ENCODE measurements around the gene PAWR. TPM values are rescaled to one million over a fixed set of nuclear protein-coding genes. Genes with fewer than 3 reads are reported as not detected.

Gene PAWR
- total RNA-seq, 1 experiment from 2014 or later, result 176 TPM

DNA sequence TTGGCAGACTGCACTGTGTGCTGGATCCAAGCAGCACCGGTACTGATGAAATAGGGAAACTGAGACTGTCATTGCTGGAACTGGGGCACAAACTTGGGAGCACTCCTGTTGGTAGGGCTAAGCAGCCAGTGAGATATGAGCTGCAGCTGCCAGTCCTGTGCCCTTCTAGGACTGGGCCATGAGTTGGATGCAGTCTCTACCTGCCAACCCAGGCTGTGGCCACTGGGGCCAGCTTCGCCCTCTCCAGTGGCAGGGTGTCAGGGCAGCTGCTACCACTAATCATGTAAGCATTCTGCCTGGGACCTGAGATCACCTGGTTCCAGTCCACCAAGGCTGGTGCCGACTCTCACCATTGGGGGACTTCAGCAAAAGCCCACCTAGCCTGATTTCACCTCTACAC lies 121.1 kb downstream of the PAWR start:
- H4K8ac ChIP-seq (replicated peaks; ENCODE audit: insufficient read length, low read depth, low read length), result no peak overlapping the region
- H3K18ac ChIP-seq (ENCODE audit: insufficient read length, low read depth, low read length), result no peak overlapping the region
- H4K20me1 ChIP-seq (ENCODE audit: control insufficient read depth, insufficient read depth, insufficient read length), result no peaks in the 10 kb centered on the region
- H4K5ac ChIP-seq (ENCODE audit: insufficient read length, low read depth, low read length), result no peak overlapping the region
- no peak overlapping the region for H3K27ac ChIP-seq (ENCODE audit: insufficient read length, low read depth, low read length)
- H3K9me3 ChIP-seq (ENCODE audit: control insufficient read depth, low read depth, low read length), result peaks cover 24% of the 10 kb centered on the region
- H3K4me1 ChIP-seq (ENCODE audit: insufficient read depth, low read length), result no peaks in the 10 kb centered on the region
- TF ChIP-seq CTCF (conservative IDR thresholded peaks at IDR 0.05), result no peak
- Mint-ChIP-seq H3K36me3 (ENCODE audit: insufficient read depth in 1 of 3, low read depth in 3 of 3) (peaks cover 70 to 79% (median 78%) of the 10 kb centered on the region in 3 experiments), H3K27me3 (ENCODE audit: low read depth) (no peaks in the 10 kb centered on the region), H3K4me1 (no peaks in the 10 kb centered on the region), H3K4me3 (no peak overlapping the region), H3K27ac (peak overlapping the region in 1 of 3 experiments; percentile 39; a peak in 2 of 7 replicates), H3K9me3 (peaks cover 22 to 28% of the 10 kb centered on the region in 2 experiments)
- peaks cover 3% of the 10 kb centered on the region for H3K79me1 ChIP-seq (ENCODE audit: insufficient read depth, low read depth, low read length, poor library complexity, severe bottlenecking)
- H3K27me3 ChIP-seq (ENCODE audit: insufficient read depth, low read length), result no peaks in the 10 kb centered on the region
- H4K91ac ChIP-seq (ENCODE audit: insufficient read length, low read depth, low read length), result no peak overlapping the region
- no peak overlapping the region for H3K23ac ChIP-seq (ENCODE audit: insufficient read length, low read depth, low read length)
- H3K14ac ChIP-seq (ENCODE audit: insufficient read depth, low read length), result no peak overlapping the region
- H3K9ac ChIP-seq (ENCODE audit: extremely low read depth, insufficient read length, low read length), result no peak overlapping the region
- H3K4ac ChIP-seq (ENCODE audit: low read depth, low read length), result no peak overlapping the region
- no peaks in the 10 kb centered on the region for H3K79me2 ChIP-seq (ENCODE audit: insufficient read depth, low read length)
- no CpG with 5 or more reads among the region's 3 CpGs for WGBS (ENCODE audit: extremely low coverage, insufficient read length, low lambda C conversion rate)
- H3K4me2 ChIP-seq (ENCODE audit: insufficient read depth, insufficient read length, low read length), result no peak overlapping the region
- H2BK12ac ChIP-seq (ENCODE audit: insufficient read length, low read depth, low read length), result no peak overlapping the region
- no peak overlapping the region for H3T11ph ChIP-seq (ENCODE audit: low read length)
- no peak overlapping the region for H2BK15ac ChIP-seq (ENCODE audit: low read depth, low read length)
- no peak overlapping the region for H2AK5ac ChIP-seq (ENCODE audit: insufficient read length, low read length)
- no peak overlapping the region for H3K56ac ChIP-seq (ENCODE audit: insufficient read length, low read depth, low read length)
- H3K23me2 ChIP-seq (ENCODE audit: insufficient read length, low read depth, low read length, poor library complexity, severe bottlenecking), result no peaks in the 10 kb centered on the region
- H2AFZ ChIP-seq (ENCODE audit: low read length), result no peak overlapping the region
- DNase-seq, result no peak
- H2BK20ac ChIP-seq (ENCODE audit: low read depth, low read length, poor library complexity, severe bottlenecking), result no peak overlapping the region
- H2BK5ac ChIP-seq (ENCODE audit: insufficient read length, low read length), result no peak overlapping the region
- no peak overlapping the region for H2BK120ac ChIP-seq (ENCODE audit: low read depth, low read length, poor library complexity, severe bottlenecking)
